ENCODE data around the gene CLIP1.
"Not testable (repeated sequence)": the region's sequence is repeated elsewhere in the genome, so short reads cannot be mapped to it uniquely, and the experiment has no call there.

CLIP1 gene

DNA sequence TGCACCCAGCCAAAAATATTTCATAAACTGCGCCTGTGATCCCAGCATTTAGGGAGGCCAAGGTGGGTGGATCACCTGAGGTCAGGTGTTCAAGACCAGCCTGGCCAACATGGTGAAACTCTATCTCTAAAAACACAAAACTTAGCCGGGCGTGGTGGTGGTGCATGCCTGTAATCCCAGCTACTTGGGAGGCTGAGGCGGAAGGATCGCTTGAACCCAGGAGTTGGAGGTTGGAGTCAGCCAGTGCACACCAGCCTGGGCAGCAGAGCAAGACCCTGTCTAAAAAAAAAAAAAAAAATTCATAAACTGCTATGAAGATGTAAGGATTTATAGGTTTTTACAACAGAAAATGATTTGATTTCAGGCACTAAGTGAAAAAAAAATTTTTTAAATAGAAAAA is 6.6 kb upstream of the CLIP1 start:
- FAIRE-seq, result not testable (repeated sequence)

DNA sequence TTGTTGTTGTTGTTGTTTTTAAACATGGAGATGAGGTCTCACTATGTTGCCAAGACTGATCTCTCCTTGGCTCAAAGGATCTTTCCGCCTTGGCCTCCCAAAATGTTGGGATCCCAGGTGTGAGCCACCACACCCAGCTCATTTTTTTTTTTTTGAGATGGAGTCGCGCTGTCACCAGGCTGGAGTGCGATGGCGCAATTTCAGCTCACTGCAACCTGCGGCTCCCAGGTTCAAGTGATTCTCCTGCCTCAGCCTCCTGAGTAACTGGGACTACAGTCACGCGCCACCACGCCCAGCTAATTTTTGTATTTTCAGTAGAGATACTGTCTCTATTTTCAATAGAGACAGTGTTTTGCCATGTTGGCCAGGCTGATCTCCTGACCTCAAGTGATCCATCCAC is 4.9 kb upstream of the CLIP1 start:
- FAIRE-seq, result no peak

DNA sequence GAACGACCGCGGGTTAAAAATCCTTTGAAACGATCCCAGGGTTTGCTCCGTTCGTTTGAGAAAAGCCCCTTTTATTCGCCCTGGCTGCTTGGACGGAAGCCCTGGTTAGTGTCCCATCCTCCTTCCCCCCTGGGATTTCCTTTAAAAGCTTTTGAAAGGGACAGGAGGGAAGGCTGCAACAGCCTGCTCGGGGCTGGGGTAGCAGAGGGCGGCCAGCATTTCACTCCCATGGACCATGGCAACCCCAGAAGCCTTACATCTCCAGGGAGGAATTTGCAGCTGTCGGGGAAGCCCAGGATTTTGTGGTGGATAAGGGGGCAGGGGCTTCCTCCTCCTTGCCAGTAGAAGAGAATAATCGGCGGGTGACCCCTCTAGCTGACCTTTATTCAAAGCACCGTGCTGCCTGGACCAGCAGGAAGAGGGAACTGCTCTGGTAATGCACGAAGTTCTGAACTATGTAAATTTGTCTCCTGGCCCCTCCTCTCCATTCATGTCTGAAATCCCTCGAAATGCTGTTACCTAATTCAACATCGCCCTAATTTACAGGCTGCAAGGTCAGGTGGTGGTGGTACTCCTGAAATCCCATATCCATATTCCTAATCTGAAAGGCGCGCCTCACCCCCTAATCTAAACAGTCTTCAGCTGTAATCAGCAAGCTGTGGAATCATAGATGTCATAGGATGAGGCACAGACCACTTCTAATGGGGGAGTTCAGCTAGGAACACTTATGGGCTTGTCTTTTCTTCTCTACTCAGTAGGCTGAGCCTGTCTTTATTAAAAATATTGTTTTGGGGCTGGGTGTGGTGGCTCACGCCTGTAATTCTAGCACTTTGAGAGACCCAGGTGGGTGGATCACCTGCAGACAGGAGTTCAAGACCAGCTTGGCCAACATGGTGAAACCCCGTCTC is 1.0 kb upstream of the CLIP1 start:
- no peak for FAIRE-seq

DNA sequence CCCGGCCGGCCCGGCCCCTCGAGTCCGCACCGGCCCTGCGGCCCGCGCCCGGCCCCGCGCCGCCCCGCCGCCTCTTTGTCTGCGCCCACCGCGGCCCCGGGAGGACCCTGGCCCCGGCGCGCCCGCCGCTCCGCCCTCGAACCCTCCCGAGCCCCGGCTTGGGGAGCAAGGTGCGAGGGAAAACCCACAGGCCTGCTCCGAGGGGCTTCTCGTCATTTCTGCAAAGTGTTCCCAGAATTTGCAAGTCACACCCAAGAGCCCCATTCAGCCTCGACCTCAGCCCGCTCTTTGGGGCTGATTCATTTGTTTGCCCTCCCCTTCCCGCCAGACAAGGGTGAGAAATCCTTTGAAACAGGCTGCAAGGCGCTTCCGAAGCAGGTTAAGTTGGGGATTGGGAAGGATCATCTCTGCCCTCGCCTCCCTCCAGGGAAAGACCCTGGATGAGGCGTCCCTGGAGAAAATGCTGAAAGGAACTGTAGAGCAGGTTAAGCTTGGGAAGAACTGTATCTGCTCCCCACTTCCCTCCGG is 325 bp upstream of the CLIP1 start:
- FAIRE-seq, result no peak

DNA sequence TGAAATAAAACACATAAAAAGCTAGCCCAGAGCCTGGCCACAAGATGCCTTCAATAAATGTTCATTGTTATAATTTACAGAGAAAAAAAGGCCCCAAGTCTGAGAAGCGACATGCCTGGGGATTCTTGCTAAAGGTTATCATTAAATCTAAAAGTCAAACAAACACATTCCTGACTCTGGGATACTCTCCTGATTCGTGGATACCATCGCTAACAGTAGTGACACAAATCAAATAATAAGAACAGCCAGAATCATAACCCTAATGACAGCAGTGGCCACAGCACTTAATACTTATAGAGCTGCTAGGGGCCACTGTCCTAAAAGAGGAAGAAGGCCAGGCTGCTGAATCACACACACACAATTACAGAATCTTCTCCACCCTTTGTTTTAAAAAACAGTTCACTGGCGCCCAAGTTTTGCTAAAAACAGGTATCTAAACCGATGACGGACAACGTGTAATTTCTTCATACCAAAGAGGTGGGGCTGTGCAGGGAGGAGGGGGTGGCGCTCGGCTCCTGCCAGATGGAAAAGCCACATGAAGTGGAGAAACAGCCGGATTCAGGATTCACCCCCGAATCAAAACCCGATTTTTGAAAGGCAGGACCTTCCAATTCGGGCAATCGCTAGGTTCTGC is 1.2 kb downstream of the CLIP1 start:
- FAIRE-seq, result no peak

DNA sequence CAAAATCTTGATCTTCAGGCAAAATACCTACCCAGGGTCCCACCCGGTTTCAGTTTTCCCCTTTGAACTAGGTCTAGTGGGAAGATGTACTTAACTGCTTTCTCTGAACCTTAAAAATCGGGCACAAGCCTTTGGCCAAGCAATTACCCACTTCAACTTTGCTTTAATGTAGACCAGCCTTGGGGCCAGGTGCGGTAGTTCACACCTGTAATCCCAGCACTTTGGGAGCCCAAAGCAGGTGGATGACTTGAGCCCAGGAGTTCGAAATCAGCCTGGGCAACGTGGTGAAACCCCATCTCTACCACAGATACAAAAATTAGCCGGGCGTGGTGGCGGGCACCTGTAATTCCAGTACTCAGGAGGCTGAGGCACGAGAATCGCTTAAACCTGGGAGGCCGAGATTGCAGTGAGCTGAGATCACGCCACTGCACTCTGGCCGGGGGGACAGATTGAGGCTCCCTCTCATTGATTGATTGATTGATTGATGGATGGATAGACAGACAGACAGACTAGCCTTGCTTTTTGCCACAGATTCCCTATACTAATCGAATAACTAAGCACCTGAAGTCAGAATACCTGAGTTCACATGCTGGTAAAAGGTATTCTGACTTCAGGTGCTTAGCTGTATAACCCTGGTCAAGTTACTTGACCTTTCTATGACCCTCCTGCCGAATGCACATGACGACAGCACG is 1.9 kb downstream of the CLIP1 start:
- no peak for FAIRE-seq

DNA sequence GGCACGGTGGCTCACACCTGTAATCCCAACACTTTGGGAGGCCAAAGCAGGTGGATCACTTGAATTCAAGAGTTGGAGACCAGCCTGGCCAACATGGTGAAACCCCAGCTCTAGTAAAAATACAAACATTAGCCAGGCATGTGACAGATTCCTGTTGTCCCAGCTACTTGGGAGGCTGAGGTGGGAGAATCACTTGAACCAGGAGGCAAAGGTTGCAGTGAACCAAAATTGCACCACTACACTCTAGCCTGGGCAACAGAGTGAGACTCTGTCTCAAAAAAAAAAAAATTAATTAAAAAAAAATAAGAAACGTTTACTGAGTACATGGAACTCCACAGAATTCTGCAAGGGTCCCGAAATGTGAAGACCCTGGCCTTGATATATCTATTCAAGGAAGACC is 3.4 kb downstream of the CLIP1 start:
- FAIRE-seq, result not testable (repeated sequence)

DNA sequence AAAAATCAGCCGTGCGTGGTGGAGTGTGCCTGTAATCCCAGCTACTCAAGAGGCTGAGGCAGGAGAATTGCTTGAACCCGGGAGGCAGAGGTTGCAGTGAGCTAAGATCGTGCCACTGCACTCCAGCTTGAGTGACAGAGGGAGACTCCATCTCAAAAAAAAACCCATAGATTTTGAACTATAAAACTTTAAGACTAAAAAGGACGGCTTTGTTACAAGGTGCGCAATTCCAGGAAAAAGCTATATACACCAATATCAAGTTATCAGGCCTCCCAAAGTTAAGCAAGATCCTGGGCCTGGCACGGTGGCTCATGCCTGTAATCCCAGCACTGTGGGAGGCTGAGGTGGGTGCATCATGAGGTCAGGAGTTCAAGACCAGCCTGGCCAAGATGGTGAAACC is 6.8 kb downstream of the CLIP1 start:
- FAIRE-seq, result not testable (repeated sequence)

DNA sequence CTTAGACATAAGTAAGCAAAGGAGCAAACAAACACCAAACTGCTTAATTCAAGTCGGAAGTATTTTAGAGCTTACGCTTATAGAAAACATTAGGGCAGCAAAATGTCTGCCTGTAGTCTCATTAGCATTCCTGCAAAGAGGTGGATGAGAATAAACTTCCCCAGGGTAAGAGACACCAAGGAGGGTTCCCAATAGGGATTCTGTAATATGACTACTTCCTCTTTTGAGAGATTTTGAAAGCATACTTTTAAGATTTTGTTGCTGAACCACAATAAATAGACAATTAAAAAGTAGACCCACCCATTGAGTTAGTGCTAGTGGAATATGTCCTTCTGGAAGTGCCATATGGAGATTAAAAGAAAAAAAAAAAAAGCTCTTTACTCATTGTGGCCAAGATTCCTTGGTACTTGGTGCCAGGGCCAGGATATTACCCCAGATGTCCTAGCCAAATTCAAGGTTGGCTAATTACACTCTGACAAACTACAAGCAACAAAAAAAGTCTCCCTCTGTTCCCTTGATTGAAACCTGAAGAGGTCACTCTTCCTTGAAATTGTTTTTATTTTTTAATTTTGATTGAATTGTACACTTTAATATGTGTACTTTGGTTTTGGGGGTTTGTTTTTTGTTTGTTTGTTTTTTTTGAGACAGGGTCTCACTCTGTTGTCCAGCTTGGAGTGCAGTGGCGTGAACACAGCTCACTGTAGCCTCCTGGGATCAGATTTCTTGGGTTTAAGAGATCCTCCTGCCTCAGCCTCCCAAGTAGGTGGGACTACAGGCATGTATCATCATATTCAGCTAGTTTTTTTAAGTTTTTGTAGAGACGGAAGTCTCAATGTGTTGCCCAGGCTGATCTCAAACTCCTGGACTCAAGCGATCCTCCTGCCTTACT is 8.7 kb downstream of the CLIP1 start:
- FAIRE-seq, result no peak

DNA sequence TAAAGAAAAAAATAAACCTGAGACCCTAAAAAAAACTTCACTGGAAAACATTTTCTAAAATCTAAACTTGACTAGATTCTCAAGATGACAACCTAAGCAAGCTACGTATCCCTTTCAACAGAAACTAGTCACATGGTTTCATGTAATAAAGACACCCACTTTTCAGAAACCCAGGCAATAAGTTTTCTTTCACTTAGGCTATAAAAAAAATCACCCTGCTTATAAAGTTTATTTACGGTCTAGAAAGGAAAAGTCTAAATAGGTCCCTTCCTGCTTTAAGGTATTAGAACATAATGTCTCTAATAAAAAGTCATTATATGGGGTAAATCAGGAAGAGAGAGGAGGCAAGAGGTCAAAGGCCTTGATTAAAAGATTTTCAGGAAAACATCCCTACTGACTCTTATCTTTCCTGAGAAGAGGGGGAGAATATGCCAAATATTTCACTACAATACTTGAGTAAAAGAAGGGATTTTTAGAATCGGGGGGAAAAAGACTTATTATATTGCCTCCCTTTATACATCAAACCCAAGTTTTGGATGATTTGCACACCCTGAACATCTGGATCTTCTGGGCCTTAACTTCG is 9.5 kb downstream of the CLIP1 start:
- no peak for FAIRE-seq

DNA sequence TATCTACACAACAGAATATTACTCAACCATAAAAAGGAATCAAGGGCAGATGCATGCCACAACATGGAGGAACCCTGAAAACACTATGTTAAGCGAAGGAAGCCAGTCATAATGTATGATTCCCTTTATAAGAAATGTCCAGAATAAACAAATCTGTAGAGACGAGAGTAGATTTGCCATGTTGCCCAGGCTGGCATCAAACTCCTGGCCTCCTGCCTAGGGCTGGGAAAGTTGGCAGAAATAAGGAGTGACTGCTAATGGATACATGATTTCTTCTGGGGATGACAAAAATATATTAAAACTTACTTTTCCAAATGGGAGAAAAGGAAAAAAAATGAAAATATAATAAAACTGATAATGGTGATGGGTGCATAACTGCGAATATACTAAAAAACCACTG is 10.9 kb downstream of the CLIP1 start:
- FAIRE-seq, result no peak

DNA sequence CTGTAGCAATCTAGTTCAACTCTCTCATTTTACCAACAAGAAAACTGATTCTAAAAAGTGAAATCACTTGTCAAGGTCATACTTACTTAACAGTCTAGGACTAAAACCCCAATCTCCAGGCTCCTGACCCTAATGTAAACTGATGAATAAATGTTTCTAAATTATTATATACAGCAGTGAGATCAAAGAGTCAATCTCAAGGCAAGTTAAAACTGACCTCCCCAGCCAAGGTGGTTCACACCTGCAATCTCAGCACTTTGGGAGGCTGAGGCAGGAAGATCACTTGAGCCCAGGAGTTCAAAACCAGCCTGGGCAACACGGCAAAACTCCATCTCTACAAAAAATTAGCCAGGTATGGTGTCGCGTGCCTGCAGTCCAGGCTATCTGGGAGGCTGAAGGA is 15.3 kb downstream of the CLIP1 start:
- no peak for FAIRE-seq

DNA sequence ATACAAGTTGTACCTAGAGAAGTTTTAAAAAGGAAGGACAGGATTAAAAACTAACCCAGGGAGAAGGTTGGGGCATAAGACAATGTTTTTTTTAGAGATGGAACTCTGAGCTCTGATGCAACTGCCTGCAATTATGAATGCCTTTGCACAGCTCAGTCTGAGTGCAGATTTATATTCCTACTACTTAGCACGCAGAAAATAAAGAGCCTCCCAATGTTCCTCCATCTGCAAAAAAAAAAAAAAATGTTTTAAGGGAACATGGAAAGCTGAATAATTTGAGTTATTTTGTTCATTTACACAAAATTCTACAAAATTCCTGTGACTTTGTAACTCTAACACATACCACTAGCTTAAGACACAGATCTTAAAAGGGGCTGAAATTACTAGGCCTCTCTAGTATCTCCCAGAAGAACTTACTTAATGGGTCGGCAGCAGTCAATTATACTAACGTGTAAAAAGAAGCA is 15.7 kb downstream of the CLIP1 start:
- no peak for FAIRE-seq

DNA sequence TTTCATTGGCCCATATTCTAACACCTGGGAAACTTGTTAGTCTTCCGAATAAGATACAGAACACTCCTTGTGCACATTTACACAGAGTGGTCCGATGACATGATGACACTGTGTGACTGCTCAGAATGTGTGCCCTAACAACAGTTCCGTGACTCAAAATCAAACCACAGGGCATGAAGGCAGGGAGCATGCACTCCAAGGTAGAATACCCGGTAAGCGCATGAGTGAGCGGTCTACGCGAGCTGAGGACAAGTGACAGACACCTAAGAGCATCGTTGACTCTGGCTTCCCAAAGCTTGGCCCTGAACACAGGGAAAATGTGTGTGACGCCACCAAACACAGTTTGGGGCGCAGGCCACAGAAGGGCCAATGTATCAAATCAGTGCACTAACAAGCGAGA is 18.6 kb downstream of the CLIP1 start:
- no peak for FAIRE-seq

DNA sequence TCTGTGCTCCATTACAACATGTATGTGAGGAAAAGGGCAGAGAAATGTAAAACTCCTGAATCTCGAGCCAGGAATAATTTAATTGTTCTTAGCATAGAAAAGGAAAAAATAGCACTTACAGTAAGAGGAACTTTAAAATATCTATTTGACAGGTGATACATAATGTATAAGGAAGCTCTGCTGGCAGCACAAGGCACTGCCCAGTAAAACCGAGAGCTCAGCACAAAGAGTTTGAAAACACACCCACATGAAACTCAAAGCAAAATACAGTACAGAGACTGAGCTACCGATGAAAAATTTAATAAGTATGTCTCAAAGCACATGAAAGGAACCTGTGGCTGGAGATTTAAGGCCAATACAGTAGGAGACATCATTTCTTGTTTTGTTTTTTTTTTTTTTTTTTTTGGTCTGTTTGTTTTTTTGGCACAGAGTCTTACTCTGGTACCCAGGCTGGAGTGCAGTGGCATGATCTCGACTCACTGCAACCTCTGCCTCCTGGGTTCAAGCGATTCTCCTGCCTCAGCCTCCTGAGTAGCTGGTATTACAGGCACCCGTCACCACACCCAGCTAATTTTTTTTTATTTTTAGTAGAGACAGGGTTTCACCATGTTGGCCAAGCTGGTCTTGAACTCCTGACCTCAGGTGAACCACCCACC is 19.2 kb downstream of the CLIP1 start:
- no peak for FAIRE-seq

DNA sequence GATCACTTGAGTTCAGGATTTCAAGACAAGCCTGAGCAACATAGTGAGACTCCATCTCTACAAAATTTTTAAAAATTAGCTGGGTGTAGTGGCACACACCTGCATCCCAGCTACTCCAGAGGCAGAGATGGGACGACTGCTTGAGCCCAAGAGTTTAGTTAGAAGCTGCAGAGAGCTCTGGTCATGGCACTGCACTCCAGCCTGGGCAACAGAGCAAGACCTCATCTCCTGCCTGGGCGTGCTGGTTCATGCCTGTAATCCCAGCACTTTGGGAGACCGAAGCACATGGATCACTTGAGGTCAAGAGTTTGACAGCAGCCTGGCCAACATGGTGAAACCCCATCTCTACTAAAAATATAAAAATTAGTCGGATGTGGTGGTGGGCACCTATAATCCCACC is 20.2 kb downstream of the CLIP1 start:
- FAIRE-seq, result no peak

DNA sequence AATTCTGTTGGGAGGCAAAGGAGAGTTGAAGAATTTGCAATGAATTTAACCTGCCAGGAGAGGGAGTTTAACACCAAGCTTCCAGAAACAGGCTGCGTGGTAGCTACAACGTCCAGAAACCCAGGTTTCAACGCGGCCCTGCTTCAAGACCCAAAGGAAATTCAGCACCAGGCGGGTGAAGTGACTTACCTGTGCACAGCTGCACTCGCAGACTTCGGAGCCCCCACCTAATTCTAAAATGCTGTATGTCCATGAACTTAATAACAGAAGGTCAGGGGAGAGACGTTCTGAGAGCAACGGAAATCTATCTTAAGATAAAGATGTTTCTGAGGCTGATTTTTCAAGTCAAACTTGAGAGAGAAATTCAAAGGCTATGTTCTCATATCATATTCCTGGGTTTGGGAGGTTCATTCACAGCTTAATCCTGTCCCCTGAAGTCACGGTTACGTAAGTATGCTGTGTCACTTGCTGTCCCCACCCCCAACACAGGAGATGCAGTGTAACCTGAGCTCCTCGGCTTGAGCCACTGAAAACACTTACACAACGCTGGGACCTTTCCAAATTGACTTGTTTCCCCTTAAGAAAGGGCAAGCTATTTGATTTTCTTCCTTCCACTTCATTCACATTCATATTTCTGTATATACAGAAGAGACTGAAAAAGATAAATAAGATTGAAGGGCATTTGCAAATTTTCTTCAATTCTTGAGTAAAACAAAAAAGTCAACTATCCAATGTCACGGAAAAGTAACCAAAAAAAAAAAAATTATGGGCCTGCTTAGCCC is 22.7 kb downstream of the CLIP1 start:
- FAIRE-seq, result peak; percentile 77

DNA sequence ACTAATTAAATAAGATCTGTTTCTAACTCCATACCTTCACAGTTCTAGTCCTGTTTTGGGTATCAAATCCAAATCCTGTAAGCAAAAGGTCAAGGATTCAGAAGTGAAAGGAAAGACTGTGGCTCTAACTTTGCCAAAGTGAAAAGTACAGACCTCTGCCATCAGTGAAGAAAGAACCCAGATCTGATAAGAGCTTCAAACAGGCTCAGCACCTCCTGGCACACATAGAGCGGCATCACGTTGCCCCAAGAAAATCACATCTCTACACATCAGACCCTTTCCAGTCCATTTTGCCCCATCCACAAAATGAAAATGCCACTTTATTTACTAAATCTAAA is 23.2 kb downstream of the CLIP1 start:
- FAIRE-seq, result no peak

DNA sequence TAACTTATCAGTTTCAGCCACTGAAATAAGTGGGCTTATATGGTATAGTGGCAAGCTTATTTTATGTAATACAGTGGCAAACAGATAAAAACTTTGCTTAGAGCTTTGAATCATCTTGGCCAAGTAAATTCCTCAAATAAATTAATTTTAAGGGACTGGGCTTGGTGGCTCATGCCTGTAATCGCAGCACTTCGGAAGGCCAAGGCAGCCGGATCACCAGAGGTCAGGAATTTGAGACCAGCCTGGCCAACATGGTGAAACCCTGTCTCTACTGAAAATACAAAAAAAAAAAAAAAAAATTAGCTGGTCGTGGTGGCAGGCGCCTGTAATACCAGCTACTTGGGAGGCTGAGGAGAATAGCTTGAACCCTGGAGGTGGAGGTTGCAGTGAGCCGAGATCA is 24.5 kb downstream of the CLIP1 start:
- FAIRE-seq, result not testable (repeated sequence)

DNA sequence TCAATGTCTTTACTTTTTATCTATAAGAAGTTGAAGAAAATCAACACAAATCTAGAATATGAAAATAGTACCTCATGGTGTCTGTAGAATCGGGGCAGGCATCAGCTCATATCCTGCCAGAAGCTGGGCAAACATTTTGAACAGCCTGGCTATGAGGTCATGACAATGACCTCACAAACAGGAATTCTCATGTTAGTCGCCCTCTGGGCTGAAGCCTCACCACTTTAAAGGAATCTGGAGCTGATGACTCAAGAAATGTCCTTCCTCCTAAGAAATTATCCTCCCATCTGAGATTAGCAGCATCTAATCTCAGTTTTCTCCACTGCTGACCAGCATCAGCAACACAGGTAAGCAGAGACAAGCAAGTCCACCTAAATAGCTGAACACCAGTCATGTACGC is 27.1 kb downstream of the CLIP1 start:
- FAIRE-seq, result no peak

Data from A204.1 (cell line).